ENCODE results near the gene NEUROD1.

GRCh38 chr2:181697126-181697525 is 16.8 kb upstream of the NEUROD1 start:
- TF ChIP-seq CTCF (IDR thresholded peaks at IDR 0.05) = no peak
- TF ChIP-seq EP300 (IDR thresholded peaks at IDR 0.05) = no peak
- no peak for TF ChIP-seq POLR2AphosphoS5 (IDR thresholded peaks at IDR 0.05)
- TF ChIP-seq POLR2A (IDR thresholded peaks at IDR 0.05) = no peak
